Inflammatory macrophage treated with lipopolysaccharide for 1 hour (primary cell): ENCODE data around the gene MAP3K9.

Experiments
- DNase-seq, 2 donors: peaks; one replicate each; pipeline ENCODE4 v3.0.0-alpha.2; 2020 to 2022

Gene MAP3K9

GRCh38 chr14:70821584-70822529 lies 12.5 kb upstream of the MAP3K9 start:
- peak in 1 of 2 donors; percentile 37 for DNase-seq

GRCh38 chr14:70816525-70816924 lies 7.2 kb upstream of the MAP3K9 start:
- DNase-seq, result no peak

- DNase-seq, result no peak
Measured at GRCh38 chr14:70814466-70814865, 5.2 kb upstream of the MAP3K9 start.

- no peak for DNase-seq
Measured at GRCh38 chr14:70812124-70812818, 3.0 kb upstream of the MAP3K9 start.

GRCh38 chr14:70811578-70811977 lies 2.3 kb upstream of the MAP3K9 start:
- no peak for DNase-seq

GRCh38 chr14:70811050-70811449 lies 1.7 kb upstream of the MAP3K9 start:
- DNase-seq, result no peak

GRCh38 chr14:70810621-70811020 lies 1.3 kb upstream of the MAP3K9 start:
- no peak for DNase-seq

GRCh38 chr14:70808416-70809224 lies 693 bp downstream of the MAP3K9 start:
- no peak for DNase-seq

- no peak for DNase-seq
Measured at GRCh38 chr14:70807898-70808415, 1.4 kb downstream of the MAP3K9 start.

GRCh38 chr14:70804556-70805162 lies 4.7 kb downstream of the MAP3K9 start:
- no peak for DNase-seq

GRCh38 chr14:70803321-70804310 lies 5.7 kb downstream of the MAP3K9 start:
- DNase-seq, result peak; percentile 76 to 86

- DNase-seq, result no peak
Measured at GRCh38 chr14:70802379-70802778, 6.9 kb downstream of the MAP3K9 start.

- DNase-seq, result no peak
Measured at GRCh38 chr14:70801836-70802235, 7.5 kb downstream of the MAP3K9 start.

- no peak for DNase-seq
Measured at GRCh38 chr14:70796551-70796950, 12.8 kb downstream of the MAP3K9 start.

- no peak for DNase-seq
Measured at GRCh38 chr14:70794294-70794693, 15.0 kb downstream of the MAP3K9 start.

GRCh38 chr14:70793637-70794036 lies 15.7 kb downstream of the MAP3K9 start:
- no peak for DNase-seq

GRCh38 chr14:70792939-70793338 lies 16.4 kb downstream of the MAP3K9 start:
- no peak for DNase-seq

GRCh38 chr14:70791971-70792370 lies 17.3 kb downstream of the MAP3K9 start:
- no peak for DNase-seq

- DNase-seq, result no peak
Measured at GRCh38 chr14:70789961-70790360, 19.4 kb downstream of the MAP3K9 start.

GRCh38 chr14:70789361-70789760 lies 20.0 kb downstream of the MAP3K9 start:
- no peak for DNase-seq

GRCh38 chr14:70788898-70789297 lies 20.4 kb downstream of the MAP3K9 start:
- DNase-seq, result no peak
